Suprapubic skin (tissue), 3 donors: ENCODE results near the gene S100PBP.

Source experiments
- CTCF ChIP-seq, 2 donors: fragments of 200-600 bp in 1 of 2; fragments of 450-650 bp in 1 of 2; sonication (generic) in 1 of 2; IDR thresholded peaks; one replicate each; pipeline ENCODE4 v1.5.1; 2016 to 2019; ENCODE audit warnings: antibody characterized with exemption in 2 of 2, mild to moderate bottlenecking in 1 of 2, moderate library complexity in 1 of 2
- POLR2AphosphoS5 ChIP-seq, 3 donors: sonication (generic); formaldehyde crosslinking; IDR thresholded peaks; one replicate each; pipeline ENCODE4 v1.6.1; 2017; ENCODE audit warnings: antibody characterized with exemption in 3 of 3

- TF ChIP-seq CTCF (IDR thresholded peaks at IDR 0.05) (no peak), POLR2AphosphoS5 (IDR thresholded peaks at IDR 0.05) (no peak)
Observed at GRCh38 chr1:32895325-32896215, 78.1 kb downstream of the S100PBP start.
